Hepatocyte (in vitro differentiated cells): ENCODE measurements around the gene MBP.

Experiments
- EZH2phosphoT487 ChIP-seq: fragments of 200-600 bp; sonication (generic); IDR thresholded peaks from one replicate; pipeline ENCODE4 v1.6.1; 2018; ENCODE audit warnings: antibody characterized with exemption, mild to moderate bottlenecking, low read depth, moderate library complexity; ENCODE audit not compliant: unreplicated experiment, severe bottlenecking
- TF ChIP-seq, protein P1 (sequence below): fragments of 200-600 bp; sonication (generic); IDR thresholded peaks from 2 replicates; pipeline ENCODE4 v1.5.1; 2016; ENCODE audit warnings: antibody characterized with exemption, mild to moderate bottlenecking; ENCODE audit not compliant: poor library complexity

GRCh38 chr18:77181950-77182707, 49.5 kb upstream of the MBP start:
- TF ChIP-seq, protein P1, sequence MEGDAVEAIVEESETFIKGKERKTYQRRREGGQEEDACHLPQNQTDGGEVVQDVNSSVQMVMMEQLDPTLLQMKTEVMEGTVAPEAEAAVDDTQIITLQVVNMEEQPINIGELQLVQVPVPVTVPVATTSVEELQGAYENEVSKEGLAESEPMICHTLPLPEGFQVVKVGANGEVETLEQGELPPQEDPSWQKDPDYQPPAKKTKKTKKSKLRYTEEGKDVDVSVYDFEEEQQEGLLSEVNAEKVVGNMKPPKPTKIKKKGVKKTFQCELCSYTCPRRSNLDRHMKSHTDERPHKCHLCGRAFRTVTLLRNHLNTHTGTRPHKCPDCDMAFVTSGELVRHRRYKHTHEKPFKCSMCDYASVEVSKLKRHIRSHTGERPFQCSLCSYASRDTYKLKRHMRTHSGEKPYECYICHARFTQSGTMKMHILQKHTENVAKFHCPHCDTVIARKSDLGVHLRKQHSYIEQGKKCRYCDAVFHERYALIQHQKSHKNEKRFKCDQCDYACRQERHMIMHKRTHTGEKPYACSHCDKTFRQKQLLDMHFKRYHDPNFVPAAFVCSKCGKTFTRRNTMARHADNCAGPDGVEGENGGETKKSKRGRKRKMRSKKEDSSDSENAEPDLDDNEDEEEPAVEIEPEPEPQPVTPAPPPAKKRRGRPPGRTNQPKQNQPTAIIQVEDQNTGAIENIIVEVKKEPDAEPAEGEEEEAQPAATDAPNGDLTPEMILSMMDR = no peak
- no peak for TF ChIP-seq EZH2phosphoT487
